WTC11 (cell line): Measurements from ENCODE around the gene ATP8B4. TPM values are rescaled to one million over a fixed set of nuclear protein-coding genes. Genes with fewer than 3 reads are reported as not detected.

Experiments used
- ATAC-seq: fragments of 200-7000 bp; cut with Tn5 transposase; 2 replicates; pipeline ENCODE4 v1.10.0; 2021; ENCODE audit warnings: mild to moderate bottlenecking, moderate library complexity
- CTCF ChIA-PET: fragments of 300-600 bp; sonication (Branson Sonifier 250); formaldehyde crosslinking; loops from one replicate; lab custom pipeline; 2021; ENCODE audit warnings: antibody characterized with exemption; lab: Charles Lee
- POLR2A ChIA-PET: fragments of 350-600 bp; sonication (Branson Sonifier 250); formaldehyde crosslinking; loops from one replicate; lab custom pipeline; 2021; ENCODE audit warnings: antibody characterized with exemption; lab: Charles Lee
- DNase-seq: peaks from one replicate; pipeline ENCODE4 v3.0.0; 2021; ENCODE audit warnings: low spot score
- H3K27ac Mint-ChIP-seq: 2 replicates; pipeline ENCODE4 v1.8.0; 2021; ENCODE audit warnings: mixed read lengths
- H3K27me3 Mint-ChIP-seq: 2 replicates; pipeline ENCODE4 v1.8.0; 2021; ENCODE audit warnings: low read depth, mild to moderate bottlenecking, moderate library complexity, mixed read lengths
- H3K36me3 Mint-ChIP-seq: 2 replicates; pipeline ENCODE4 v1.8.0; 2021; ENCODE audit warnings: mixed read lengths
- H3K4me1 Mint-ChIP-seq: 2 replicates; pipeline ENCODE4 v1.8.0; 2022; ENCODE audit warnings: mixed read lengths
- H3K4me3 Mint-ChIP-seq: 2 replicates; pipeline ENCODE4 v1.8.0; 2021; ENCODE audit warnings: mild to moderate bottlenecking, moderate library complexity, mixed read lengths
- H3K9me3 Mint-ChIP-seq: 2 replicates; pipeline ENCODE4 v1.8.0; 2021; ENCODE audit warnings: mixed read lengths
- CBFB ChIP-seq: sonication (generic); formaldehyde crosslinking; IDR thresholded peaks from 2 replicates; pipeline ENCODE4 v1.8.1; 2022; ENCODE audit warnings: mild to moderate bottlenecking, low read depth, missing genetic modification reagents
- IRF2 ChIP-seq: sonication (generic); formaldehyde crosslinking; IDR thresholded peaks from 2 replicates; pipeline ENCODE4 v1.8.0; 2022; ENCODE audit warnings: low read depth, missing genetic modification reagents, borderline replicate concordance
- MYBL2 ChIP-seq: sonication (generic); formaldehyde crosslinking; IDR thresholded peaks from 2 replicates; pipeline ENCODE4 v1.8.1; 2023; ENCODE audit warnings: mild to moderate bottlenecking, moderate library complexity, missing genetic modification reagents
- NR1H2 ChIP-seq: sonication (generic); formaldehyde crosslinking; IDR thresholded peaks from 2 replicates; pipeline ENCODE4 v1.9.0; 2021; ENCODE audit warnings: mild to moderate bottlenecking, moderate library complexity, missing genetic modification reagents
- RORB ChIP-seq: fragments of 250-450 bp; sonication (Bioruptor Pico); IDR thresholded peaks from 2 replicates; pipeline ENCODE4 v1.9.0; 2021; ENCODE audit warnings: mild to moderate bottlenecking
- SMAD4 ChIP-seq: sonication (generic); formaldehyde crosslinking; IDR thresholded peaks from 2 replicates; pipeline ENCODE4 v1.8.0; 2022; ENCODE audit warnings: mild to moderate bottlenecking, missing genetic modification reagents
- ZBTB21 ChIP-seq: sonication (generic); formaldehyde crosslinking; IDR thresholded peaks from 2 replicates; pipeline ENCODE4 v1.8.1; 2023; ENCODE audit warnings: mild to moderate bottlenecking, missing genetic modification reagents, borderline replicate concordance
- ZNF121 ChIP-seq: sonication (generic); formaldehyde crosslinking; IDR thresholded peaks from 2 replicates; pipeline ENCODE4 v1.8.0; 2023; ENCODE audit warnings: missing genetic modification reagents
- total RNA-seq: library from RNA; stranded (reverse); gene quantifications from 3 replicates; pipeline ENCODE4 v1.2.3, GENCODE V29; 2021
- TF ChIP-seq, protein P1 (sequence below): fragments of 250-450 bp; sonication (Bioruptor Pico); conservative IDR thresholded peaks from 2 replicates; pipeline ENCODE4 v1.9.0; 2021; ENCODE audit warnings: mild to moderate bottlenecking
- TF ChIP-seq, protein P2 (sequence below): fragments of 250-450 bp; sonication (Bioruptor Pico); IDR thresholded peaks from 2 replicates; pipeline ENCODE4 v1.9.0; 2021; ENCODE audit warnings: mild to moderate bottlenecking
- TF ChIP-seq, protein P3 (sequence below): fragments of 250-450 bp; sonication (Bioruptor Pico); IDR thresholded peaks from 2 replicates; pipeline ENCODE4 v1.8.0; 2021; ENCODE audit warnings: mild to moderate bottlenecking
- TF ChIP-seq, protein P4 (sequence below): sonication (generic); formaldehyde crosslinking; IDR thresholded peaks from 2 replicates; pipeline ENCODE4 v1.8.1; 2022; ENCODE audit warnings: mild to moderate bottlenecking, missing genetic modification reagents, moderate library complexity, borderline replicate concordance
- TF ChIP-seq, protein P5 (sequence below): sonication (generic); formaldehyde crosslinking; IDR thresholded peaks from 2 replicates; pipeline ENCODE4 v1.8.0; 2022; ENCODE audit warnings: mild to moderate bottlenecking, missing genetic modification reagents
- TF ChIP-seq, protein P6 (sequence below): sonication (generic); formaldehyde crosslinking; IDR thresholded peaks from 2 replicates; pipeline ENCODE4 v1.8.1; 2023; ENCODE audit warnings: mild to moderate bottlenecking, missing genetic modification reagents, borderline replicate concordance
- TF ChIP-seq, protein P7 (sequence below): sonication (generic); formaldehyde crosslinking; IDR thresholded peaks from 2 replicates; pipeline ENCODE4 v1.8.0; 2023; ENCODE audit warnings: missing genetic modification reagents, mild to moderate bottlenecking, borderline replicate concordance

The ATP8B4 gene
- total RNA-seq, 1 experiment from 2014 or later, result 0.37 TPM

DNA sequence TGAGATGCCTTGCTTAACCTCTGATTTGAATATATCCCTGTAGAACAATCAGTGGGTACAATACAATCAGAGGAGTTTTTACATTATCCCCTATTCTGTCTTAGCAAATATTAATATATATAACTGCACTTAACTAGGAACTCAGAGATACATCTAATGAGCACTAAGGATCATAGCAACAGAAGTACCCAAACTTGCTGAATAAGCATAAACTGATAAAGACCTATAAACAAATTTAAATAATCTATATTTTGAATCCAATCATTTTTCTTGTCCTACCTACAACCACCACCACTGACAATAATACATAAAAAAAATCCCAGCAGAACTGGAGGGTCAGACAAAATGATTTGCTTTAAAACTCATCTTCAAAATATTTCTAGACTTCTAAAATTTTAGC is 106.2 kb downstream of the ATP8B4 start:
- DNase-seq, result no peak
- H3K4me1 Mint-ChIP-seq, result peaks cover 6% of the 10 kb centered on the region
- ChIA-PET CTCF (interaction anchor here (1.7 kb wide), 1 partner anchor 9 kb away, joined by 6 read pairs; no protein-coding TSS in a partner anchor), POLR2A (no interaction called here)
- ATAC-seq, result no peak
- no peaks in the 10 kb centered on the region for H3K9me3 Mint-ChIP-seq
- H3K27ac Mint-ChIP-seq, result no peak overlapping the region
- no peak overlapping the region for H3K4me3 Mint-ChIP-seq
- TF ChIP-seq, protein P1, sequence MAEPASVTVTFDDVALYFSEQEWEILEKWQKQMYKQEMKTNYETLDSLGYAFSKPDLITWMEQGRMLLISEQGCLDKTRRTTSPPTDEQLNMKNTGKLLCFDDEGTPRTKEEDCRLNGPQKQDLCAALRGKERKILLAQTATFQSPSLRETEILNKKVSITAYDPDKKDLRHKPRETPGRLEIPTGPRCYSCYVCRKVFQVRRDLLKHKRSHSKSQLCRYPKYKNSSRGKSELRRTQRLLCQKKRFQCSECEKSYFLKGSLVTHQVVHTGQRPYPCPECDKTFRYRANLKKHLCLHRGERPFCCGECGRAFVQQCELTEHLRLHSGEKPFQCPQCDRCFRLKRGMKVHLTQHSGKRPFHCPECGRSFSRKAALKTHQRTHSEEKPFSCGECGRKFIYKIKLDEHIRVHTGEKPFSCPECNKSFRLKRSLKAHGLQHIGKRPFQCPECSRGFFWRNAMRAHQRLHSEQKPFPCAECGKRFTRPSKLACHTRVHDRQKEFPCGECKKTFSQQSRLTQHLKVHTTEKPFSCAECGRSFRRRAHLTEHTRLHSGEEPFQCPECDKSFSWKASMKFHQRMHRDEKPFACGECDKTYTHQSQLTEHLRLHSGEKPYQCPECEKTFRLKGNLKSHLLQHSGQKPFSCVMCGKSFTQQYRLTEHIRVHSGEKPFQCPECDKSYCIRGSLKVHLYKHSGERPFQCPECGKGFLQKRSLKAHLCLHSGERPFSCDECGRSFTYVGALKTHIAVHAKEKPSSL, result no peak
- TF ChIP-seq, protein P2, sequence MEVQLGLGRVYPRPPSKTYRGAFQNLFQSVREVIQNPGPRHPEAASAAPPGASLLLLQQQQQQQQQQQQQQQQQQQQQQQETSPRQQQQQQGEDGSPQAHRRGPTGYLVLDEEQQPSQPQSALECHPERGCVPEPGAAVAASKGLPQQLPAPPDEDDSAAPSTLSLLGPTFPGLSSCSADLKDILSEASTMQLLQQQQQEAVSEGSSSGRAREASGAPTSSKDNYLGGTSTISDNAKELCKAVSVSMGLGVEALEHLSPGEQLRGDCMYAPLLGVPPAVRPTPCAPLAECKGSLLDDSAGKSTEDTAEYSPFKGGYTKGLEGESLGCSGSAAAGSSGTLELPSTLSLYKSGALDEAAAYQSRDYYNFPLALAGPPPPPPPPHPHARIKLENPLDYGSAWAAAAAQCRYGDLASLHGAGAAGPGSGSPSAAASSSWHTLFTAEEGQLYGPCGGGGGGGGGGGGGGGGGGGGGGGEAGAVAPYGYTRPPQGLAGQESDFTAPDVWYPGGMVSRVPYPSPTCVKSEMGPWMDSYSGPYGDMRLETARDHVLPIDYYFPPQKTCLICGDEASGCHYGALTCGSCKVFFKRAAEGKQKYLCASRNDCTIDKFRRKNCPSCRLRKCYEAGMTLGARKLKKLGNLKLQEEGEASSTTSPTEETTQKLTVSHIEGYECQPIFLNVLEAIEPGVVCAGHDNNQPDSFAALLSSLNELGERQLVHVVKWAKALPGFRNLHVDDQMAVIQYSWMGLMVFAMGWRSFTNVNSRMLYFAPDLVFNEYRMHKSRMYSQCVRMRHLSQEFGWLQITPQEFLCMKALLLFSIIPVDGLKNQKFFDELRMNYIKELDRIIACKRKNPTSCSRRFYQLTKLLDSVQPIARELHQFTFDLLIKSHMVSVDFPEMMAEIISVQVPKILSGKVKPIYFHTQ (CRISPR knock-in tag), result no peak
- TF ChIP-seq, protein P3, sequence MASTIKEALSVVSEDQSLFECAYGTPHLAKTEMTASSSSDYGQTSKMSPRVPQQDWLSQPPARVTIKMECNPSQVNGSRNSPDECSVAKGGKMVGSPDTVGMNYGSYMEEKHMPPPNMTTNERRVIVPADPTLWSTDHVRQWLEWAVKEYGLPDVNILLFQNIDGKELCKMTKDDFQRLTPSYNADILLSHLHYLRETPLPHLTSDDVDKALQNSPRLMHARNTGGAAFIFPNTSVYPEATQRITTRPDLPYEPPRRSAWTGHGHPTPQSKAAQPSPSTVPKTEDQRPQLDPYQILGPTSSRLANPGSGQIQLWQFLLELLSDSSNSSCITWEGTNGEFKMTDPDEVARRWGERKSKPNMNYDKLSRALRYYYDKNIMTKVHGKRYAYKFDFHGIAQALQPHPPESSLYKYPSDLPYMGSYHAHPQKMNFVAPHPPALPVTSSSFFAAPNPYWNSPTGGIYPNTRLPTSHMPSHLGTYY (CRISPR knock-in tag), result no peak
- TF ChIP-seq MYBL2 (CRISPR knock-in tag) (no peak), ZNF121 (CRISPR knock-in tag) (no peak), NR1H2 (CRISPR knock-in tag) (no peak)
- TF ChIP-seq, protein P4, sequence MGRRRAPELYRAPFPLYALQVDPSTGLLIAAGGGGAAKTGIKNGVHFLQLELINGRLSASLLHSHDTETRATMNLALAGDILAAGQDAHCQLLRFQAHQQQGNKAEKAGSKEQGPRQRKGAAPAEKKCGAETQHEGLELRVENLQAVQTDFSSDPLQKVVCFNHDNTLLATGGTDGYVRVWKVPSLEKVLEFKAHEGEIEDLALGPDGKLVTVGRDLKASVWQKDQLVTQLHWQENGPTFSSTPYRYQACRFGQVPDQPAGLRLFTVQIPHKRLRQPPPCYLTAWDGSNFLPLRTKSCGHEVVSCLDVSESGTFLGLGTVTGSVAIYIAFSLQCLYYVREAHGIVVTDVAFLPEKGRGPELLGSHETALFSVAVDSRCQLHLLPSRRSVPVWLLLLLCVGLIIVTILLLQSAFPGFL (CRISPR knock-in tag), result no peak
- TF ChIP-seq, protein P5, sequence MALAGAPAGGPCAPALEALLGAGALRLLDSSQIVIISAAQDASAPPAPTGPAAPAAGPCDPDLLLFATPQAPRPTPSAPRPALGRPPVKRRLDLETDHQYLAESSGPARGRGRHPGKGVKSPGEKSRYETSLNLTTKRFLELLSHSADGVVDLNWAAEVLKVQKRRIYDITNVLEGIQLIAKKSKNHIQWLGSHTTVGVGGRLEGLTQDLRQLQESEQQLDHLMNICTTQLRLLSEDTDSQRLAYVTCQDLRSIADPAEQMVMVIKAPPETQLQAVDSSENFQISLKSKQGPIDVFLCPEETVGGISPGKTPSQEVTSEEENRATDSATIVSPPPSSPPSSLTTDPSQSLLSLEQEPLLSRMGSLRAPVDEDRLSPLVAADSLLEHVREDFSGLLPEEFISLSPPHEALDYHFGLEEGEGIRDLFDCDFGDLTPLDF (CRISPR knock-in tag), result no peak
- H3K36me3 Mint-ChIP-seq, result no peaks in the 10 kb centered on the region
- no peaks in the 10 kb centered on the region for H3K27me3 Mint-ChIP-seq

DNA sequence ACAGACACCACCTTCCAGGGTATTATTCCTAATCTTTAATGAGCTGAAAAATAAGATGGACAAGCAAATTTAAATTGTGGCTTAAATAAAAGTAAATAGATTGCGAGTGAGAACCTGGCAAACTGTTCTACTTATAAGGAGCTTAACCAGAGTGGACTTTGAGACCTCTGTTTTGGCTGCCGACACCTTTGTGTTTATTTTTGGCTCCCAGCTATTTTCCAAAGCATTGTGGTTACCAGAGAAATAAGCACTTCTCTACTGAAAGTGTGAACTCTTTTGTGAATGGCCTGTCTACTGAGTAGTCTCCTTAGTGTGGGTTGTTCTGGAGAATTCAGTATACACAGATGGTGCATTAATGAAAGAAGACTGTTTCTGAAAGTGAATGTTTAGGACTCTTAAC is 109.4 kb downstream of the ATP8B4 start:
- no peaks in the 10 kb centered on the region for H3K9me3 Mint-ChIP-seq
- H3K4me3 Mint-ChIP-seq, result no peak overlapping the region
- H3K36me3 Mint-ChIP-seq, result no peaks in the 10 kb centered on the region
- DNase-seq, result no peak
- ChIA-PET POLR2A (interaction anchor here (0.6 kb wide), 1 partner anchor 126 kb away, joined by 4 read pairs; no protein-coding TSS in a partner anchor), CTCF (interaction anchor here (3.5 kb wide), 1 partner anchor 133 kb away, joined by 20 read pairs; no protein-coding TSS in a partner anchor)
- H3K27ac Mint-ChIP-seq, result no peak overlapping the region
- ATAC-seq, result no peak
- H3K4me1 Mint-ChIP-seq, result peaks cover 8% of the 10 kb centered on the region
- no peaks in the 10 kb centered on the region for H3K27me3 Mint-ChIP-seq
- no peak for TF ChIP-seq ZBTB21 (CRISPR knock-in tag)
- no peak for TF ChIP-seq RORB (CRISPR knock-in tag)
- TF ChIP-seq SMAD4 (CRISPR knock-in tag), result no peak
- no peak for TF ChIP-seq IRF2 (CRISPR knock-in tag)
- TF ChIP-seq, protein P6, sequence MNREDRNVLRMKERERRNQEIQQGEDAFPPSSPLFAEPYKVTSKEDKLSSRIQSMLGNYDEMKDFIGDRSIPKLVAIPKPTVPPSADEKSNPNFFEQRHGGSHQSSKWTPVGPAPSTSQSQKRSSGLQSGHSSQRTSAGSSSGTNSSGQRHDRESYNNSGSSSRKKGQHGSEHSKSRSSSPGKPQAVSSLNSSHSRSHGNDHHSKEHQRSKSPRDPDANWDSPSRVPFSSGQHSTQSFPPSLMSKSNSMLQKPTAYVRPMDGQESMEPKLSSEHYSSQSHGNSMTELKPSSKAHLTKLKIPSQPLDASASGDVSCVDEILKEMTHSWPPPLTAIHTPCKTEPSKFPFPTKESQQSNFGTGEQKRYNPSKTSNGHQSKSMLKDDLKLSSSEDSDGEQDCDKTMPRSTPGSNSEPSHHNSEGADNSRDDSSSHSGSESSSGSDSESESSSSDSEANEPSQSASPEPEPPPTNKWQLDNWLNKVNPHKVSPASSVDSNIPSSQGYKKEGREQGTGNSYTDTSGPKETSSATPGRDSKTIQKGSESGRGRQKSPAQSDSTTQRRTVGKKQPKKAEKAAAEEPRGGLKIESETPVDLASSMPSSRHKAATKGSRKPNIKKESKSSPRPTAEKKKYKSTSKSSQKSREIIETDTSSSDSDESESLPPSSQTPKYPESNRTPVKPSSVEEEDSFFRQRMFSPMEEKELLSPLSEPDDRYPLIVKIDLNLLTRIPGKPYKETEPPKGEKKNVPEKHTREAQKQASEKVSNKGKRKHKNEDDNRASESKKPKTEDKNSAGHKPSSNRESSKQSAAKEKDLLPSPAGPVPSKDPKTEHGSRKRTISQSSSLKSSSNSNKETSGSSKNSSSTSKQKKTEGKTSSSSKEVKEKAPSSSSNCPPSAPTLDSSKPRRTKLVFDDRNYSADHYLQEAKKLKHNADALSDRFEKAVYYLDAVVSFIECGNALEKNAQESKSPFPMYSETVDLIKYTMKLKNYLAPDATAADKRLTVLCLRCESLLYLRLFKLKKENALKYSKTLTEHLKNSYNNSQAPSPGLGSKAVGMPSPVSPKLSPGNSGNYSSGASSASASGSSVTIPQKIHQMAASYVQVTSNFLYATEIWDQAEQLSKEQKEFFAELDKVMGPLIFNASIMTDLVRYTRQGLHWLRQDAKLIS (CRISPR knock-in tag), result no peak
- TF ChIP-seq, protein P4 (CRISPR knock-in tag), result no peak
- TF ChIP-seq ZNF121 (CRISPR knock-in tag), result no peak
- TF ChIP-seq, protein P7, sequence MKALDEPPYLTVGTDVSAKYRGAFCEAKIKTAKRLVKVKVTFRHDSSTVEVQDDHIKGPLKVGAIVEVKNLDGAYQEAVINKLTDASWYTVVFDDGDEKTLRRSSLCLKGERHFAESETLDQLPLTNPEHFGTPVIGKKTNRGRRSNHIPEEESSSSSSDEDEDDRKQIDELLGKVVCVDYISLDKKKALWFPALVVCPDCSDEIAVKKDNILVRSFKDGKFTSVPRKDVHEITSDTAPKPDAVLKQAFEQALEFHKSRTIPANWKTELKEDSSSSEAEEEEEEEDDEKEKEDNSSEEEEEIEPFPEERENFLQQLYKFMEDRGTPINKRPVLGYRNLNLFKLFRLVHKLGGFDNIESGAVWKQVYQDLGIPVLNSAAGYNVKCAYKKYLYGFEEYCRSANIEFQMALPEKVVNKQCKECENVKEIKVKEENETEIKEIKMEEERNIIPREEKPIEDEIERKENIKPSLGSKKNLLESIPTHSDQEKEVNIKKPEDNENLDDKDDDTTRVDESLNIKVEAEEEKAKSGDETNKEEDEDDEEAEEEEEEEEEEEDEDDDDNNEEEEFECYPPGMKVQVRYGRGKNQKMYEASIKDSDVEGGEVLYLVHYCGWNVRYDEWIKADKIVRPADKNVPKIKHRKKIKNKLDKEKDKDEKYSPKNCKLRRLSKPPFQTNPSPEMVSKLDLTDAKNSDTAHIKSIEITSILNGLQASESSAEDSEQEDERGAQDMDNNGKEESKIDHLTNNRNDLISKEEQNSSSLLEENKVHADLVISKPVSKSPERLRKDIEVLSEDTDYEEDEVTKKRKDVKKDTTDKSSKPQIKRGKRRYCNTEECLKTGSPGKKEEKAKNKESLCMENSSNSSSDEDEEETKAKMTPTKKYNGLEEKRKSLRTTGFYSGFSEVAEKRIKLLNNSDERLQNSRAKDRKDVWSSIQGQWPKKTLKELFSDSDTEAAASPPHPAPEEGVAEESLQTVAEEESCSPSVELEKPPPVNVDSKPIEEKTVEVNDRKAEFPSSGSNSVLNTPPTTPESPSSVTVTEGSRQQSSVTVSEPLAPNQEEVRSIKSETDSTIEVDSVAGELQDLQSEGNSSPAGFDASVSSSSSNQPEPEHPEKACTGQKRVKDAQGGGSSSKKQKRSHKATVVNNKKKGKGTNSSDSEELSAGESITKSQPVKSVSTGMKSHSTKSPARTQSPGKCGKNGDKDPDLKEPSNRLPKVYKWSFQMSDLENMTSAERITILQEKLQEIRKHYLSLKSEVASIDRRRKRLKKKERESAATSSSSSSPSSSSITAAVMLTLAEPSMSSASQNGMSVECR (CRISPR knock-in tag), result no peak
- TF ChIP-seq CBFB (CRISPR knock-in tag), result no peak
